A549 (cell line): ENCODE data around the gene PAX4. TPM values are rescaled to one million over a fixed set of nuclear protein-coding genes. Genes with fewer than 3 reads are reported as not detected.

Source experiments
- ATAC-seq, 2 experiments: fragments of 200-7000 bp in 1 of 2; fragments of >200 bp in 1 of 2; cut with Nextera tagmentation in 1 of 2; cut with Tn5 transposase in 1 of 2; 3 replicates each; pipeline versions ENCODE4 v1.8.0 to v1.9.1; 2018 to 2020; ENCODE audit warnings: mild to moderate bottlenecking in 1 of 2, moderate library complexity in 1 of 2
- CTCF ChIA-PET: fragments of 300-600 bp; sonication (Branson Sonifier 250); formaldehyde crosslinking; extraction: SDS; loops from one replicate; lab custom pipeline; 2021; ENCODE audit warnings: antibody characterized with exemption, inconsistent platforms; lab: Yijun Ruan, JAX
- POLR2A ChIA-PET: fragments of 350-600 bp; formaldehyde crosslinking; extraction: SDS; loops from one replicate; lab custom pipeline; 2021; ENCODE audit warnings: antibody characterized with exemption, inconsistent platforms; lab: Yijun Ruan, JAX
- DNase-seq, 2 experiments: peaks; one replicate each; pipeline versions ENCODE4 v3.0.0 to v3.0.0-alpha.2; 2011 to 2016; ENCODE audit warnings: low read depth in 1 of 2, low spot score in 1 of 2
- FAIRE-seq: peaks from 2 replicates; lab custom pipeline; 2011; peaks lifted over from hg19 to GRCh38; lab: Jason Lieb, UNC
- H3K27ac ChIP-seq, 2 experiments: fragments of >200 bp; sonication (Bioruptor Twin); formaldehyde crosslinking; 3 replicates each; pipeline ENCODE4 v1.5.1; 2016 to 2017
- H3K4me1 ChIP-seq: fragments of >200 bp; sonication (Bioruptor Twin); formaldehyde crosslinking; 3 replicates; pipeline ENCODE4 v1.6.1; 2016
- H3K4me2 ChIP-seq: fragments of >200 bp; sonication (Bioruptor Twin); formaldehyde crosslinking; 3 replicates; pipeline ENCODE4 v1.6.1; 2016
- H3K4me3 ChIP-seq: fragments of >200 bp; sonication (Bioruptor Twin); formaldehyde crosslinking; 3 replicates; pipeline ENCODE4 v1.5.1; 2016
- H3K9me3 ChIP-seq: fragments of >200 bp; sonication (Bioruptor Twin); formaldehyde crosslinking; 3 replicates; pipeline ENCODE4 v1.6.1; 2016
- BCL3 ChIP-seq: fragments of >200 bp; sonication (Bioruptor Twin); formaldehyde crosslinking; IDR thresholded peaks from 3 replicates; pipeline ENCODE4 v1.6.1; 2016
- BHLHE40 ChIP-seq: IDR thresholded peaks from 2 replicates; pipeline ENCODE4 v1.6.1; 2012; ENCODE audit warnings: low read depth, low read length, inconsistent platforms
- CBX8 ChIP-seq: fragments of 200-600 bp; sonication (generic); IDR thresholded peaks from 2 replicates; pipeline ENCODE4 v1.6.1; 2016
- CHD2 ChIP-seq: fragments of 150-350 bp; IDR thresholded peaks from 2 replicates; pipeline ENCODE4 v1.6.1; 2014; ENCODE audit warnings: low read length; ENCODE audit not compliant: partially characterized antibody
- CTCF ChIP-seq: fragments of >200 bp; sonication (Bioruptor Twin); formaldehyde crosslinking; IDR thresholded peaks from 3 replicates; pipeline ENCODE4 v1.5.1; 2016
- EP300 ChIP-seq, 2 experiments: fragments of >200 bp; sonication (Bioruptor Twin); formaldehyde crosslinking; IDR thresholded peaks; 2 replicates in 1 of 2; 3 replicates in 1 of 2; pipeline ENCODE4 v1.6.1; 2016 to 2017
- ESRRA ChIP-seq: fragments of 150-350 bp; IDR thresholded peaks from 2 replicates; pipeline ENCODE4 v1.6.1; 2014; ENCODE audit warnings: mild to moderate bottlenecking, low read length, borderline replicate concordance
- FOXS1 ChIP-seq: fragments of 250-450 bp; sonication (Bioruptor Pico); IDR thresholded peaks from 2 replicates; pipeline ENCODE4 v1.5.0; 2020; ENCODE audit warnings: mild to moderate bottlenecking, moderate library complexity
- HOXA7 ChIP-seq: fragments of 250-450 bp; sonication (Bioruptor Pico); IDR thresholded peaks from 2 replicates; pipeline ENCODE4 v1.5.0; 2020; ENCODE audit warnings: mild to moderate bottlenecking, moderate library complexity
- JUNB ChIP-seq: fragments of >200 bp; sonication (Bioruptor Twin); formaldehyde crosslinking; IDR thresholded peaks from 2 replicates; pipeline ENCODE4 v1.6.1; 2016
- MAX ChIP-seq: IDR thresholded peaks from 2 replicates; pipeline ENCODE4 v1.6.1; 2012
- MAZ ChIP-seq: fragments of 150-350 bp; IDR thresholded peaks from 2 replicates; pipeline ENCODE4 v1.6.1; 2014; ENCODE audit warnings: antibody characterized with exemption, low read depth, low read length, borderline replicate concordance
- MYC ChIP-seq: IDR thresholded peaks from 2 replicates; pipeline ENCODE4 v1.6.1; 2012; ENCODE audit warnings: mild to moderate bottlenecking, inconsistent platforms, low read length, improper control_type of control experiment, borderline replicate concordance
- PBX3 ChIP-seq: IDR thresholded peaks from 2 replicates; pipeline ENCODE4 v1.6.1; 2012
- PHF8 ChIP-seq: fragments of 200-600 bp; sonication (generic); IDR thresholded peaks from 2 replicates; pipeline ENCODE4 v1.6.1; 2016; ENCODE audit warnings: low read depth, mild to moderate bottlenecking, antibody characterized with exemption, moderate library complexity, borderline replicate concordance
- RCOR1 ChIP-seq: fragments of 150-350 bp; IDR thresholded peaks from 2 replicates; pipeline ENCODE4 v1.6.1; 2014; ENCODE audit warnings: antibody characterized with exemption, low read length, low read depth
- RFX5 ChIP-seq: fragments of 450-650 bp; IDR thresholded peaks from 2 replicates; pipeline ENCODE4 v1.7.1; 2014; ENCODE audit warnings: antibody characterized with exemption, mild to moderate bottlenecking, moderate library complexity
- RNF2 ChIP-seq: fragments of 200-600 bp; sonication (generic); IDR thresholded peaks from 2 replicates; pipeline ENCODE4 v1.6.1; 2016; ENCODE audit warnings: low read depth, mild to moderate bottlenecking, antibody characterized with exemption, moderate library complexity, borderline replicate concordance
- USF2 ChIP-seq: fragments of 450-650 bp; IDR thresholded peaks from 2 replicates; pipeline ENCODE4 v1.6.1; 2014; ENCODE audit warnings: antibody characterized with exemption
- ZC3H11A ChIP-seq: fragments of 450-650 bp; IDR thresholded peaks from 2 replicates; pipeline ENCODE4 v1.6.1; 2014; ENCODE audit warnings: antibody characterized with exemption, mild to moderate bottlenecking
- WGBS: methylation state at CpG from one replicate; pipeline ENCODE4 v1.1.6; 2017; ENCODE audit errors: missing lambda C conversion rate; 5-methylcytosine and 5-hydroxymethylcytosine counted together
- polyA plus RNA-seq, 4 experiments: library from polyadenylated mRNA; depleted of rRNA in 3 of 4; stranded (reverse); fragments of >200 nt; fragmentation: RNase III in 1 of 4; extraction: RNeasy Plus Mini Kit Qiagen cat#74134 plus additional on column Dnase treatment in 1 of 4; gene quantifications; 2 replicates in 3 of 4; 3 replicates in 1 of 4; pipeline ENCODE4 v1.2.3, GENCODE V29; 2011 to 2017

PAX4 gene
- polyA plus RNA-seq, 2 of the 4 experiments (the other 2 are of a cell fraction), result not detected

GRCh38 chr7:127612263-127612662 lies 5.7 kb downstream of the PAX4 start (continued):
- TF ChIP-seq BCL3, result no peak

GRCh38 chr7:127609297-127609696 lies 8.6 kb downstream of the PAX4 start:
- 63% methylated on average over 6 of the region's 6 CpGs for WGBS
- H3K4me3 ChIP-seq, result no peak overlapping the region
- DNase-seq (no peak), FAIRE-seq (no peak), ATAC-seq (no peak)
- ChIA-PET POLR2A (no interaction called here), CTCF (interaction anchor here (1.2 kb wide), 1 partner anchor 121 kb away, joined by 3 read pairs; no protein-coding TSS in a partner anchor)
- no peak overlapping the region for H3K4me2 ChIP-seq
- H3K4me1 ChIP-seq, result no peaks in the 10 kb centered on the region
- peaks cover 5% of the 10 kb centered on the region; the same call in 2 of the 3 replicates for H3K9me3 ChIP-seq
- no peak overlapping the region for H3K27ac ChIP-seq
- no peak for TF ChIP-seq HOXA7 (CRISPR knock-in tag)
- TF ChIP-seq BHLHE40, result no peak
- no peak for TF ChIP-seq MYC
- TF ChIP-seq CBX8, result no peak
- no peak for TF ChIP-seq MAX

- TF ChIP-seq MAX (no peak), MAZ (no peak), JUNB (no peak), FOXS1 (CRISPR knock-in tag) (no peak), USF2 (no peak), PHF8 (no peak), PBX3 (no peak)
- TF ChIP-seq, all 56 proteins: peak for 0
- no peak for ATAC-seq
- H3K4me1 ChIP-seq, result no peaks in the 10 kb centered on the region
- POLR2A ChIA-PET, result no interaction called here
- H3K4me3 ChIP-seq, result no peak overlapping the region
- H3K27ac ChIP-seq, result no peak overlapping the region
- H3K9me3 ChIP-seq, result peaks cover 5% of the 10 kb centered on the region; the same call in 2 of the 3 replicates
- no peak for DNase-seq
- no peak overlapping the region for H3K4me2 ChIP-seq
- 43% methylated on average over 6 of the region's 6 CpGs for WGBS
- no peak for FAIRE-seq
- CTCF ChIA-PET, result interaction anchor here (1.2 kb wide), 1 partner anchor 122 kb away, joined by 3 read pairs; no protein-coding TSS in a partner anchor
Measured at GRCh38 chr7:127608446-127608845, 9.5 kb downstream of the PAX4 start.

GRCh38 chr7:127600885-127601284 lies 17.1 kb downstream of the PAX4 start:
- FAIRE-seq, result no peak
- WGBS, result 11% methylated on average over 3 of the region's 3 CpGs
- no peak for ATAC-seq
- TF ChIP-seq ZC3H11A (no peak), CTCF (no peak), HOXA7 (CRISPR knock-in tag) (no peak), RNF2 (no peak), MYC (no peak), CHD2 (no peak), RFX5 (no peak), EP300 (IDR thresholded peaks at IDR 0.05) (no peak), ESRRA (no peak), RCOR1 (no peak)
- TF ChIP-seq, all 56 proteins: peak for 0
- CTCF ChIA-PET, result no interaction called here
- H3K9me3 ChIP-seq, result no peaks in the 10 kb centered on the region
- no peak overlapping the region for H3K27ac ChIP-seq
- H3K4me1 ChIP-seq, result no peaks in the 10 kb centered on the region
- POLR2A ChIA-PET, result no interaction called here
- H3K4me2 ChIP-seq, result no peak overlapping the region
- H3K4me3 ChIP-seq, result no peak overlapping the region
- DNase-seq, result no peak
